ENCODE results near the gene FHOD1. TPM values are rescaled to one million over a fixed set of nuclear protein-coding genes. Genes with fewer than 3 reads are reported as not detected.

The FHOD1 gene
- total RNA-seq, 1 donor from 2014 or later: 18.8 TPM

GRCh38 chr16:67212766-67213165 lies 34.5 kb downstream of the FHOD1 start:
- TF ChIP-seq, protein P1, sequence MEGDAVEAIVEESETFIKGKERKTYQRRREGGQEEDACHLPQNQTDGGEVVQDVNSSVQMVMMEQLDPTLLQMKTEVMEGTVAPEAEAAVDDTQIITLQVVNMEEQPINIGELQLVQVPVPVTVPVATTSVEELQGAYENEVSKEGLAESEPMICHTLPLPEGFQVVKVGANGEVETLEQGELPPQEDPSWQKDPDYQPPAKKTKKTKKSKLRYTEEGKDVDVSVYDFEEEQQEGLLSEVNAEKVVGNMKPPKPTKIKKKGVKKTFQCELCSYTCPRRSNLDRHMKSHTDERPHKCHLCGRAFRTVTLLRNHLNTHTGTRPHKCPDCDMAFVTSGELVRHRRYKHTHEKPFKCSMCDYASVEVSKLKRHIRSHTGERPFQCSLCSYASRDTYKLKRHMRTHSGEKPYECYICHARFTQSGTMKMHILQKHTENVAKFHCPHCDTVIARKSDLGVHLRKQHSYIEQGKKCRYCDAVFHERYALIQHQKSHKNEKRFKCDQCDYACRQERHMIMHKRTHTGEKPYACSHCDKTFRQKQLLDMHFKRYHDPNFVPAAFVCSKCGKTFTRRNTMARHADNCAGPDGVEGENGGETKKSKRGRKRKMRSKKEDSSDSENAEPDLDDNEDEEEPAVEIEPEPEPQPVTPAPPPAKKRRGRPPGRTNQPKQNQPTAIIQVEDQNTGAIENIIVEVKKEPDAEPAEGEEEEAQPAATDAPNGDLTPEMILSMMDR (IDR thresholded peaks at IDR 0.05; ENCODE audit: partially characterized antibody, unreplicated experiment): no peak
- peaks cover 11% of the 10 kb centered on the region for H3K9me3 Mint-ChIP-seq (ENCODE audit: unreplicated experiment)
- H3K27me3 Mint-ChIP-seq (ENCODE audit: unreplicated experiment): peaks cover 14% of the 10 kb centered on the region
- no peak for DNase-seq
- no peak overlapping the region for H3K4me3 Mint-ChIP-seq (ENCODE audit: unreplicated experiment)
- peaks cover 10% of the 10 kb centered on the region for H3K36me3 Mint-ChIP-seq (ENCODE audit: unreplicated experiment)
- H3K27ac Mint-ChIP-seq (ENCODE audit: unreplicated experiment): no peak overlapping the region
- no peaks in the 10 kb centered on the region for H3K4me1 Mint-ChIP-seq (ENCODE audit: low read depth, unreplicated experiment)

DNA sequence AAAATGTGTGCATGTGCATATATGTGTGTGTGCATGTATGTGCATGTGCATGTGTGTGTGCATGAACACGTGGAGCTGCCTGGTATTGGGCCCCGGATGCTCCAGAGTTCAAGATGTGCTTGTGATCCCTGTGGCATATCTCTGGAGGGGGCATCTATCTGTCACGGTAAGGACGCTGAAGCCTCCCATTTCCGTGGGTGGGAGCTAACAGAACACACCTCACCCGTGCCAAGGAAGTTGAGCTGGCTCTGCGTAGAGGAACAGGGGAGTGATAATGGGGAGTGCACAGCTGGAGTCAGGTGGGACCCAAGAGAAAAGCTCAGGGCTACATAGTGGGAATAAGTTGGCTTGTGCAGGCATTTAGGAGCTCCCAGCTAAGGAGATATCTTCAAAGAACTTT lies 35.6 kb downstream of the FHOD1 start:
- no peak for DNase-seq
- Mint-ChIP-seq H3K27me3 (ENCODE audit: unreplicated experiment) (peaks cover 9% of the 10 kb centered on the region), H3K4me3 (ENCODE audit: unreplicated experiment) (no peak overlapping the region), H3K4me1 (ENCODE audit: low read depth, unreplicated experiment) (no peaks in the 10 kb centered on the region), H3K27ac (ENCODE audit: unreplicated experiment) (no peak overlapping the region), H3K36me3 (ENCODE audit: unreplicated experiment) (no peaks in the 10 kb centered on the region), H3K9me3 (ENCODE audit: unreplicated experiment) (peaks cover 6% of the 10 kb centered on the region)
- TF ChIP-seq, protein P1 (IDR thresholded peaks at IDR 0.05; ENCODE audit: partially characterized antibody, unreplicated experiment): no peak

DNA sequence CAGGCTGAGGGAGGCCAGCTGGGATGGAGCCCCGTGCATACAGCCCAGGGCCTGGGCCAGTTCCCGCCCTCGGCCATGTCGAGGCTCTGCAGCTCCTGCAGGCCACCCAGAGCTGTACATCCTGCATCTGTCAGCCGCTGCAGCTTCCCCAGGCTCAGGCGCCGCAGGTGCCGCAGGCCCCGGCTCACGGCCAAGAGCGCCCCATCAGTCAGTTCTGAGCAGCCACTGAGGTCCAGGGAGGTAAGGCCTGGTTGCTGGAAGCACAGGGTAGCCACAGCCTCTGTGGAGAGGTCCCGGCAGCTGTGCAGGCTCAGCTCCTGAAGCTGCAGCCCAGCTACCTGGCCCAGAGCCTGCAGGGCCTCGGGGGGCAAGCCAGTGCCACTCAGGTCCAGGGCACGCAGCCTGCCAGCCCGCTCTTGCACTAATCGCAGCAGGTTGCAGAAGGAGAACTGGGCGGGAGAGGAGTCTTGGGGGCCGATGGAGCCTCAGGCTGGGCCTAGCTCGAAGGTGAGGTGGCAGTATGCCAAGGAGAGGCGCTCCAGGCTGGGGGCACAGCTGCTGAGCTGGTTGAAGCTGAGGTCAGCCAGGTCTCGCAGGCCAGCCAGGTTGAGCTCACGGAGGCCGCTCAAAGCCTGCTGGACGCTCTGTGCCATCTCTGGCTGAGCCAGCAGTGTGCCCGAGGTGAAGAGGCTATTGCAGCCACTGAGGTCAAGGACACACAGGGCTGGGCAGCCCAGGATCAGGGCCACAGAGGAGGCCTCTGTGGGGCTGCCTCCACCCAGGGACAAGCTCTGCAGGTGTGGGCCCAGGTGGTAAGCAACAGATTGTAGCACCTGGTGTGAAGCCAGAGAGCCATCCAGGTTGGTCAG lies 37.0 kb downstream of the FHOD1 start:
- Mint-ChIP-seq H3K36me3 (ENCODE audit: unreplicated experiment) (no peaks in the 10 kb centered on the region), H3K4me1 (ENCODE audit: low read depth, unreplicated experiment) (no peaks in the 10 kb centered on the region), H3K27me3 (ENCODE audit: unreplicated experiment) (peaks cover 6% of the 10 kb centered on the region), H3K4me3 (ENCODE audit: unreplicated experiment) (no peak overlapping the region), H3K9me3 (ENCODE audit: unreplicated experiment) (peaks cover 2% of the 10 kb centered on the region), H3K27ac (ENCODE audit: unreplicated experiment) (no peak overlapping the region)
- no peak for DNase-seq
- TF ChIP-seq, protein P1 (IDR thresholded peaks at IDR 0.05; ENCODE audit: partially characterized antibody, unreplicated experiment): no peak

GRCh38 chr16:67209565-67209964 lies 37.7 kb downstream of the FHOD1 start:
- Mint-ChIP-seq H3K36me3 (ENCODE audit: unreplicated experiment) (no peaks in the 10 kb centered on the region), H3K4me3 (ENCODE audit: unreplicated experiment) (no peak overlapping the region), H3K9me3 (ENCODE audit: unreplicated experiment) (peaks cover 2% of the 10 kb centered on the region), H3K27me3 (ENCODE audit: unreplicated experiment) (peaks cover 6% of the 10 kb centered on the region), H3K27ac (ENCODE audit: unreplicated experiment) (no peak overlapping the region), H3K4me1 (ENCODE audit: low read depth, unreplicated experiment) (no peaks in the 10 kb centered on the region)
- DNase-seq: no peak
- TF ChIP-seq, protein P1 (IDR thresholded peaks at IDR 0.05; ENCODE audit: partially characterized antibody, unreplicated experiment): no peak

Data from glutamatergic neuron (in vitro differentiated cells).